Duodenal mucosa (tissue), 2 donors: Measurements from ENCODE around the gene UBE2R2.
"Not testable (repeated sequence)": the region's sequence is repeated elsewhere in the genome, so short reads cannot be mapped to it uniquely, and the experiment has no call there.

Experiments used
- H3K27ac ChIP-seq: one replicate; pipeline ENCODE4 v1.7.0; 2013; ENCODE audit warnings: low read depth, low read length
- H3K27me3 ChIP-seq, 2 donors: one replicate each; pipeline ENCODE4 v1.7.0; 2013; ENCODE audit warnings: low read length in 2 of 2, control low read depth in 1 of 2; ENCODE audit not compliant: insufficient read depth in 2 of 2, control insufficient read depth in 1 of 2
- H3K36me3 ChIP-seq, 2 donors: one replicate each; pipeline ENCODE4 v1.7.0; 2013; ENCODE audit warnings: low read length in 2 of 2, control low read depth in 1 of 2; ENCODE audit not compliant: insufficient read depth in 2 of 2, control insufficient read depth in 1 of 2
- H3K4me1 ChIP-seq, 2 donors: one replicate each; pipeline ENCODE4 v1.7.0; 2013; ENCODE audit warnings: low read length in 2 of 2, control low read depth in 1 of 2; ENCODE audit not compliant: insufficient read depth in 2 of 2, control insufficient read depth in 1 of 2
- H3K4me3 ChIP-seq, 2 donors: one replicate each; pipeline ENCODE4 v1.7.0; 2013; ENCODE audit warnings: low read length in 2 of 2, low read depth in 1 of 2
- H3K9ac ChIP-seq, 2 donors: one replicate each; pipeline ENCODE4 v1.7.0; 2013; ENCODE audit warnings: low read length in 2 of 2, low read depth in 1 of 2
- H3K9me3 ChIP-seq, 2 donors: one replicate each; pipeline ENCODE4 v1.7.0; 2013; ENCODE audit warnings: low read length in 2 of 2, control low read depth in 1 of 2; ENCODE audit not compliant: control insufficient read depth in 1 of 2

The UBE2R2 gene

GRCh38 chr9:33946779-33947535 is 130.0 kb downstream of the UBE2R2 start:
- Histone ChIP-seq H3K9ac (no peak overlapping the region), H3K9me3 (no peaks in the 10 kb centered on the region), H3K27me3 (no peaks in the 10 kb centered on the region)

DNA sequence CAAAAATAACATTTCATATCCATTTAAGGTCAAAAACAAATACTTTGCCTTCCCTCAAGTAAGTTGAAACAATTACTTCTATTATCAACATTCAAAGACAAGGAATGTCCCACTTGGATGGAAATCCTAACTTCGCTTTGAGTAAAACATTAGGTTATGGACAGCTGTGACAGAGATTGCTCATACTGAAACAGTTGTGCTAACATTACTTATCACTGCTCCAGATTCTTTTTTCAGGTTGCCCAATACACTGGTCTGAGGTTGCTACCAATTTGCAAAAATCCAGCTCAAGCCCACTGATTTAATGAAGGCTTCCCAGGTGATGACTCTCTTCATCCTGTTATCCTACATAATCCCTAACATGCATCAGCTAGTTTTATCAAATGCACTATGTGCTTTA is 133.4 kb downstream of the UBE2R2 start:
- Histone ChIP-seq H3K9me3 (no peaks in the 10 kb centered on the region), H3K9ac (no peak overlapping the region), H3K36me3 (peaks cover 0 to 30% of the 10 kb centered on the region in 2 donors), H3K27me3 (no peaks in the 10 kb centered on the region), H3K4me3 (no peak overlapping the region), H3K27ac (no peak overlapping the region), H3K4me1 (no peaks in the 10 kb centered on the region)

More at GRCh38 chr9:33946779-33947535, 130.0 kb downstream of the UBE2R2 start:
- Histone ChIP-seq H3K36me3 (peaks cover 0 to 37% of the 10 kb centered on the region in 2 donors), H3K4me3 (no peak overlapping the region), H3K27ac (no peak overlapping the region), H3K4me1 (no peaks in the 10 kb centered on the region)

GRCh38 chr9:33952066-33952465 is 135.1 kb downstream of the UBE2R2 start:
- H3K9me3 ChIP-seq = no peaks in the 10 kb centered on the region
- no peak overlapping the region for H3K27ac ChIP-seq
- H3K9ac ChIP-seq = no peak overlapping the region
- no peak overlapping the region for H3K4me3 ChIP-seq
- peaks cover 7 to 38% of the 10 kb centered on the region in 2 donors for H3K36me3 ChIP-seq
- H3K27me3 ChIP-seq = no peaks in the 10 kb centered on the region
- H3K4me1 ChIP-seq = no peaks in the 10 kb centered on the region

DNA sequence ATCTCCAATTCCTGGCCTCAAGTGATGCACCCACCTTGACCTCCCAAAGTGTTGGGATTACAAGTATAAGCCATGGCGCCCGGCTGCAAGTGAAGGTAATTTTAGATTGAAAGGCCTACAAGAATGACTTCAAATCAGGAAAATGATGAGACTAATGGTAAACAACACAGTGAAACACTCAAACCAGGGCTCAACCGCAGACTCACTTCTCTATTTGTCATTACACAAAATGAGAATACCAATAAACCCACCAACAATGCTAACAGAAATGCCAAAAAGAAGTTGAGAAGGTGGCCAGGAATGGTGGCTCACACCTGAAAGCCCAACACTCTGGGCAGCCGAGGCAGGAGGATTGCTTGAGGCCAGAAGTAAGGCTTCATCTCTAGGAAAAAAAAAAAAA is 139.6 kb downstream of the UBE2R2 start:
- H3K27me3 ChIP-seq = no peaks in the 10 kb centered on the region
- H3K9me3 ChIP-seq = no peaks in the 10 kb centered on the region
- H3K4me3 ChIP-seq = no peak overlapping the region
- H3K36me3 ChIP-seq = peaks cover 10 to 43% of the 10 kb centered on the region in 2 donors
- H3K4me1 ChIP-seq = no peaks in the 10 kb centered on the region
- H3K27ac ChIP-seq = no peak overlapping the region
- H3K9ac ChIP-seq = no peak overlapping the region

GRCh38 chr9:33959725-33960124 is 142.8 kb downstream of the UBE2R2 start:
- H3K4me3 ChIP-seq = no peak overlapping the region
- no peak overlapping the region for H3K9ac ChIP-seq
- H3K9me3 ChIP-seq = no peaks in the 10 kb centered on the region
- peaks cover 15 to 33% of the 10 kb centered on the region in 2 donors for H3K36me3 ChIP-seq
- H3K27ac ChIP-seq = no peak overlapping the region
- H3K27me3 ChIP-seq = no peaks in the 10 kb centered on the region
- H3K4me1 ChIP-seq = no peaks in the 10 kb centered on the region

GRCh38 chr9:33962468-33962867 is 145.5 kb downstream of the UBE2R2 start:
- H3K4me3 ChIP-seq, H3K9ac ChIP-seq, H3K9me3 ChIP-seq, H3K27me3 ChIP-seq, H3K4me1 ChIP-seq, H3K27ac ChIP-seq: not testable (repeated sequence)
- peaks cover 8 to 21% of the 10 kb centered on the region in 2 donors for H3K36me3 ChIP-seq

DNA sequence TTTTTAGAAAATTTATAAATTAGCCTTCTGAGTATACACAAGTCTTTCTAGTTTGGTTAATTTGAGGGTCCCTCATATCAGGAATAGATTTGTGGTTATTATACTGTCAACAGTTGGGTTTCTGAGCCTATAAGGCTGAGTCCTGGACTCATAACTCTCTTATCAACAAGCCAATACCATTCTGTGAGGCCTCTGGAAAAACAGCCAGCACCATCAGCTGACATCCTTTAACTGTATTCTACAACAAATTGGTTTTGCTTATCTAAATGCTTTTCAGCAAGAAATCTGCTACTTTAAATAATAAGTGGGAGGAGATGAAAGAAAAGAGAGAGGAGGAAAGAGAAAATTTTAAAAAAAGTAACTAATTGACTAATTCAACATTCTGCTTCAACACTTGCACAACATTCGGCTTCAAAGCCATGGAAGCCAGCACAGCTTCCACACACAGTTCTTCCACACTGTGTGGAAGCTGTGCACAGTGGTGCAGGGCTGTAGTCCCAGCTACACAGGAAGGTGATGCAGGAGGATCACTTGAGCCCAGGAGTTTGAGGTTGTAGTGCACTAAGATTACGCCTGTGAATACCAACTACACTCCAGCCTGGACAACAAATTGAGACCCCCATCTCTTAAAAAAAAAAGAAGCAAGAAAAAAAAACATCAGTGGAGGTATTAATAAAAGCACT is 147.3 kb downstream of the UBE2R2 start:
- Histone ChIP-seq H3K9ac (no peak overlapping the region), H3K4me3 (no peak overlapping the region), H3K27ac (no peak overlapping the region), H3K36me3 (peaks cover 8 to 20% of the 10 kb centered on the region in 2 donors), H3K9me3 (no peaks in the 10 kb centered on the region), H3K27me3 (no peaks in the 10 kb centered on the region), H3K4me1 (no peaks in the 10 kb centered on the region)
